Heart right ventricle (tissue), 16 donors: ENCODE data around the gene SS18L1. TPM values are rescaled to one million over a fixed set of nuclear protein-coding genes. Genes with fewer than 3 reads are reported as not detected.
A peak's percentile ranks its signal among the peaks of the same experiment; 100 is the strongest.

Experiments used
- ATAC-seq, 8 donors: fragments of 200-7000 bp; cut with Tn5 transposase; one replicate each; pipeline ENCODE4 v1.9.1; 2020; ENCODE audit warnings: mild to moderate bottlenecking in 8 of 8, moderate library complexity in 8 of 8, moderate number of reproducible peaks in 1 of 8
- DNase-seq, 2 donors: peaks; one replicate each; pipeline ENCODE4 v3.0.0-alpha.2; 2020
- H3K27ac ChIP-seq, 10 donors: fragments of 200-600 bp; sonication (generic) in 2 of 10; one replicate each; pipeline versions ENCODE4 v1.5.0 to v1.8.0; 2020 to 2022; ENCODE audit warnings: mild to moderate bottlenecking in 3 of 10
- H3K27me3 ChIP-seq, 7 donors: fragments of 200-600 bp; one replicate each; pipeline ENCODE4 v1.8.0; 2021 to 2022; ENCODE audit warnings: mild to moderate bottlenecking in 2 of 7
- H3K36me3 ChIP-seq, 9 donors: fragments of 200-600 bp; sonication (generic) in 1 of 9; one replicate each; pipeline versions ENCODE4 v1.5.0 to v1.8.0; 2020 to 2022; ENCODE audit warnings: mild to moderate bottlenecking in 2 of 9
- H3K4me1 ChIP-seq, 9 donors: fragments of 200-600 bp; sonication (generic) in 1 of 9; one replicate each; pipeline versions ENCODE4 v1.5.0 to v1.8.0; 2020 to 2022; ENCODE audit warnings: mild to moderate bottlenecking in 4 of 9
- H3K4me3 ChIP-seq, 10 donors: fragments of 200-600 bp; sonication (generic) in 2 of 10; one replicate each; pipeline versions ENCODE4 v1.5.0 to v1.8.0; 2020 to 2022; ENCODE audit warnings: mild to moderate bottlenecking in 7 of 10, moderate library complexity in 2 of 10
- H3K9me3 ChIP-seq, 11 donors: fragments of 200-600 bp in 10 of 11; sonication (generic) in 2 of 11; one replicate each; pipeline versions ENCODE4 v1.5.0 to v1.8.0; 2013 to 2022; ENCODE audit warnings: mild to moderate bottlenecking in 2 of 11, control low read depth in 1 of 11, moderate library complexity in 1 of 11
- CTCF ChIP-seq, 9 donors: fragments of 200-600 bp; sonication (generic) in 2 of 9; IDR thresholded peaks; one replicate each; pipeline versions ENCODE4 v1.5.0 to v1.8.0; 2021 to 2022; ENCODE audit warnings: antibody characterized with exemption in 9 of 9, mild to moderate bottlenecking in 5 of 9, moderate library complexity in 1 of 9
- WGBS, 2 donors: extraction: QIAGEN DNeasy Blood & Tissue Kit; methylation state at CpG; one replicate each; pipeline ENCODE4 v1.1.7; 2013; ENCODE audit warnings: inconsistent platforms in 1 of 2; 5-methylcytosine and 5-hydroxymethylcytosine counted together
- intact Hi-C, 10 donors: fragments of 100-400 bp; cut with DNase I; formaldehyde crosslinking; loops; one replicate each; pipeline versions ENCODE4 v1.11.1 to v1.14.2; 2022
- polyA plus RNA-seq, 2 donors: library from polyadenylated mRNA; stranded (reverse); fragments of 200-250 nt; gene quantifications; one replicate each; pipeline ENCODE4 v1.2.3, GENCODE V29; 2013
- total RNA-seq, 10 donors: library from RNA; stranded (reverse); fragmentation: NEBNext Ultra II Directional in 3 of 10; extraction: Animal tissue kit (Norgen Biotek cat#: 25700) in 3 of 10; gene quantifications; one replicate each; pipeline versions ENCODE4 v1.2.1 to v1.2.4, GENCODE V29; 2021 to 2023
- donor health status: Arrhythmogenic right ventricular cardiomyopathy.
- donor health status: ischemic (EF 13 %, LVEDD 7.1; RV severe dilation, severe dysfunction).
- donor health status: healthy with polysubstance abuse.
- donor health status: DM: no; HTN: yes; CAD: no.
- donor health status: DM: no; HTN: no; CAD: no.
- donor health status: ischemic (EF 25% LVEDD 6.9; RV normal size, moderate dysfunction).
- donor health status: ischemic (EF 25% LVEDD 5.7; RV mildly dilated, moderate dysfunction).
- donor health status: healthy.
- donor health status: DM: yes; HTN: yes; CAD: no.
- donor health status: Ischemic cardiomyopathy.
- donor health status: ischemic (EF 35%, LVEDD 5.7; RV mildly dilated, moderate dysfunction).
- donor health status: nonischemic (EF 11% LVEDD 7.7; RV severe dilation, severe dysfunction).
- donor health status: DM: yes; HTN: yes; CAD: no.
- donor health status: PGD.
- donor health status: ischemic (EF 29% LVEDD 5.4; RV normal size, mild dysfunction).
- donor health status: nonischemic (EF 23%, LVEDD 6.1; RV moderate dilation, normal function).

Gene SS18L1
- total and polyA plus RNA-seq, 12 donors, result 5.2 to 22.3 (median 7.4) TPM

- TF ChIP-seq CTCF (IDR thresholded peaks at IDR 0.05), result no peak
- intact Hi-C loops, result loop anchor here in 6 of 10 donors (1.0 to 5.0 kb wide), 5 partner anchors 15 to 56 kb away; partner anchors contain the start of genes TAF4 (in 2 of the 6), PSMA7 (in 1 of the 6) and SS18L1 (in 1 of the 6)
- DNase-seq (peak; percentile 95 to 98), ATAC-seq (peak; percentile 86 to 94 (median 90))
- Histone ChIP-seq H3K27me3 (peaks cover 0 to 15% (median 11%) of the 10 kb centered on the region in 7 donors), H3K36me3 (peaks cover 0 to 30% (median 21%) of the 10 kb centered on the region in 9 donors), H3K27ac (peak within 1 kb of the TSS; percentile 85 to 99 (median 94)), H3K4me1 (peaks cover 5 to 57% (median 41%) of the 10 kb centered on the region in 9 donors), H3K9me3 (no peaks in the 10 kb centered on the region), H3K4me3 (peak within 1 kb of the TSS; percentile 65 to 94 (median 81))
- WGBS, 2 donors, result 0 to 1% methylated on average over 75 to 121 of the region's 124 CpGs
These were observed 21.6 kb upstream of the SS18L1 start, which contains the start of gene LSM14B for GRCh38 chr20:62121776-62122653. TSS of gene LSM14B (plus strand) at chr20:62122475. CDS start at chr20:62122667, 192 bp downstream.

GRCh38 chr20:62122654-62123449, 20.7 kb upstream of the SS18L1 start:
- DNase-seq (peak; percentile 23 to 44), ATAC-seq (peak in 2 of 8 donors; percentile 8 to 17)
- Histone ChIP-seq H3K9me3 (no peaks in the 10 kb centered on the region), H3K4me1 (peaks cover 5 to 54% (median 37%) of the 10 kb centered on the region in 9 donors), H3K4me3 (peak overlapping the region; percentile 65 to 90 (median 81)), H3K27me3 (peaks cover 0 to 9% (median 6%) of the 10 kb centered on the region in 7 donors), H3K27ac (peak overlapping the region; percentile 71 to 96 (median 88)), H3K36me3 (peaks cover 0 to 39% (median 29%) of the 10 kb centered on the region in 9 donors)
- WGBS, 2 donors, result 0 to 1% methylated on average over 46 to 77 of the region's 77 CpGs
- TF ChIP-seq CTCF (IDR thresholded peaks at IDR 0.05), result no peak
- intact Hi-C loops, result loop anchor here in 4 of 10 donors (1.0 to 5.0 kb wide), 4 partner anchors 14 to 57 kb away; partner anchors contain the start of genes TAF4 (in 2 of the 4), PSMA7 (in 1 of the 4) and SS18L1 (in 1 of the 4)

DNA sequence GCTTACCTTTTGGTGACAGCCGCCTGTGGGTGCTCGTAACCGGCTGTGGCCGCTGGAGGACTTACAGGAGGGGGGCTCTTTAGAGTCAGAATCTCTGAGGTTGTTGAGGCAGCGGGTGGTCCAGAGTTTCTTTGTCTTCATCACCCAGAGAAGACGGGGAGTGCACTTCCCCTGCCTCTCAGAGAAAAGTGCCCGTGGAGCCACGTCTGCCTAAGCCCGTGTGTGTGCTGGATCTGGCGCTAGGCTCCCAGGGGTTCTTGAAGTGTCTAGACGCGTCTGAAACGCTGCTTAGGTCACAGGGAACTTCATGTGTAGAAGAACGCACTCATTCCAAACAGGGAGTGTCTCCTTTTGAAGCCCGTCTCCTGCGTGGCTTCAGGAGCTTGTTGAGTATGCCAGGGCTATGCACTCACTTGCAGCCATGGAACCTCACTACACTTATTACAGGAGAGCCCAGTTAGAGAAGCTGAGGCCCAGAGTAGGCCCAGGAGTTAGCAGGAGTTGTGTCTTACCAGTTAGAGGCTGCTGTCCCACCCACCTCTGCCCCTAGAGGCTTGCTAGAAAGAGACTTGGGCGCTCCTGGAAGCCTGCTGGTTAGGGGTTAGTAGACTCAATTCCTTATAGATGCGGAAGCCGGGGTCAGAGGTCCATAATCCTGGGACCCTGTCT, 20.0 kb upstream of the SS18L1 start:
- ATAC-seq, result no peak
- Histone ChIP-seq H3K4me1 (peaks cover 5 to 54% (median 36%) of the 10 kb centered on the region in 9 donors), H3K36me3 (peaks cover 0 to 46% (median 30%) of the 10 kb centered on the region in 9 donors), H3K4me3 (peak overlapping the region; percentile 65 to 90 (median 81)), H3K27me3 (peaks cover 0 to 9% (median 3%) of the 10 kb centered on the region in 7 donors), H3K9me3 (no peaks in the 10 kb centered on the region), H3K27ac (peak overlapping the region in 9 of 10 donors; percentile 79 to 96 (median 88))
- 25% methylated on average over 19 of the region's 19 CpGs for WGBS, 2 donors
- no peak for DNase-seq
- TF ChIP-seq CTCF (IDR thresholded peaks at IDR 0.05), result no peak
- intact Hi-C loops, result loop anchor here in 5 of 10 donors (2.0 to 5.0 kb wide), 4 partner anchors 13 to 57 kb away; partner anchors contain the start of genes TAF4 (in 2 of the 5), PSMA7 (in 1 of the 5) and SS18L1 (in 1 of the 5)
